ENCODE results near the gene FAM20A. TPM values are rescaled to one million over a fixed set of nuclear protein-coding genes. Genes with fewer than 3 reads are reported as not detected.

FAM20A gene
- total and polyA plus RNA-seq, 2 of the 8 experiments (the other 6 are each of a cell fraction or from before 2014, with no cell fraction given), result 3.6 to 11.9 TPM

GRCh38 chr17:68501074-68501473 is 100.1 kb downstream of the FAM20A start:
- Histone ChIP-seq H4K5ac (ENCODE audit: insufficient read length, low read depth, low read length) (no peak overlapping the region), H3K79me2 (ENCODE audit: control insufficient read depth in 1 of 2, insufficient read depth in 2 of 2, low read length in 2 of 2) (no peaks in the 10 kb centered on the region), H4K8ac (ENCODE audit: extremely low read depth, insufficient read depth, low read length) (no peak overlapping the region), H3K9ac (replicated peaks in 1 of 4; ENCODE audit: extremely low read depth in 1 of 4, low read depth in 3 of 4, low read length in 3 of 4) (no peak overlapping the region), H4K20me1 (replicated peaks in 1 of 2; ENCODE audit: control insufficient read depth in 1 of 2, insufficient read depth in 2 of 2, low read length in 2 of 2) (no peaks in the 10 kb centered on the region), H2AFZ (ENCODE audit: low read length) (no peak overlapping the region), H3K23me2 (ENCODE audit: low read depth, low read length) (no peaks in the 10 kb centered on the region), H3K4me1 (replicated peaks in 1 of 4; ENCODE audit: control insufficient read depth in 3 of 4, insufficient read depth in 4 of 4, low read length in 3 of 4) (no peaks in the 10 kb centered on the region), H4K91ac (replicated peaks; ENCODE audit: insufficient read length, low read length) (no peak overlapping the region), H3K56ac (replicated peaks; ENCODE audit: insufficient read length, low read depth, low read length) (no peak overlapping the region), H3K79me1 (ENCODE audit: low read depth, low read length) (no peaks in the 10 kb centered on the region), H3K4ac (replicated peaks; ENCODE audit: insufficient read length, low read depth, low read length) (no peak overlapping the region), H3K27ac (ENCODE audit: low read depth, low read length) (no peak overlapping the region), H3K4me2 (ENCODE audit: insufficient read depth in 1 of 2, low read depth in 2 of 2, low read length in 2 of 2) (no peak overlapping the region), H3K27me3 (replicated peaks in 1 of 4; ENCODE audit: control insufficient read depth in 3 of 4, extremely low read depth in 1 of 4, insufficient read depth in 3 of 4, low read length in 3 of 4) (no peaks in the 10 kb centered on the region), H3K36me3 (ENCODE audit: control insufficient read depth in 2 of 4, insufficient read depth in 4 of 4, low read length in 3 of 4) (no peaks in the 10 kb centered on the region), H2BK12ac (ENCODE audit: low read depth, low read length) (no peak overlapping the region), H2AK5ac (ENCODE audit: low read depth, low read length) (no peak overlapping the region), H3K23ac (ENCODE audit: insufficient read length) (no peak overlapping the region), H2BK120ac (replicated peaks; ENCODE audit: low read depth, low read length) (no peak overlapping the region), H3K18ac (ENCODE audit: extremely low read depth, low read length) (no peak overlapping the region), H2BK5ac (ENCODE audit: low read depth, low read length) (no peak overlapping the region), H3K14ac (ENCODE audit: insufficient read length) (no peak overlapping the region), H2BK15ac (ENCODE audit: low read length) (no peak overlapping the region), H2BK20ac (ENCODE audit: low read length) (no peak overlapping the region), H3K9me3 (ENCODE audit: insufficient read depth in 2 of 2, low read depth in 1 of 2, low read length in 1 of 2) (peaks cover 0 to 4% of the 10 kb centered on the region in 2 experiments; a peak in 1 of 4 replicates), H3K4me3 (ENCODE audit: extremely low read depth in 1 of 4, insufficient read depth in 2 of 4, low read depth in 3 of 4, low read length in 4 of 4) (no peak overlapping the region)
- DNase-seq (ENCODE audit: low read depth in 1 of 2, low spot score in 2 of 2), result no peak
- no peak for FAIRE-seq
- ChIA-PET POLR2A (ENCODE audit: partially characterized antibody) (interaction anchor here (1.0 to 1.2 kb wide), 2 partner anchors 12 to 39 kb away, joined by 3 to 5 read pairs; no protein-coding TSS in a partner anchor), CTCF (ENCODE audit: partially characterized antibody) (interaction anchor here (0.6 to 1.3 kb wide), 3 partner anchors 33 to 712 kb away, joined by 3 to 4 read pairs (median 3); no protein-coding TSS in a partner anchor)
- WGBS, 2 experiments (ENCODE audit: extremely low coverage in 1 of 2, insufficient coverage in 1 of 2, insufficient read length in 1 of 2, insufficient replicate concordance in 2 of 2, low coverage in 1 of 2, low lambda C conversion rate in 2 of 2, missing lambda C conversion rate in 1 of 2), result 93% methylated on average over 3 of the region's 3 CpGs; no CpG with 5 or more reads in 1 of the 2 experiments
- TF ChIP-seq ASH2L (IDR thresholded peaks at IDR 0.05; ENCODE audit: low read length) (no peak), SP4 (IDR thresholded peaks at IDR 0.05; ENCODE audit: low read length) (no peak), BCL11A (IDR thresholded peaks at IDR 0.05; ENCODE audit: low read depth in 2 of 2, low read length in 2 of 2) (no peak), SIX5 (IDR thresholded peaks at IDR 0.05; ENCODE audit: low read depth, low read length) (no peak), SIN3A (conservative IDR thresholded peaks at IDR 0.05 in 1 of 2, IDR thresholded peaks at IDR 0.05 in 1 of 2; ENCODE audit: low read depth in 1 of 2, low read length in 2 of 2) (no peak), GABPA (IDR thresholded peaks at IDR 0.05; ENCODE audit: borderline replicate concordance, insufficient read depth, low read length) (no peak), NRF1 (IDR thresholded peaks at IDR 0.05; ENCODE audit: low read depth, low read length) (no peak), MAFK (IDR thresholded peaks at IDR 0.05; ENCODE audit: low read depth, low read length) (no peak), JUN (IDR thresholded peaks at IDR 0.05; ENCODE audit: low read depth, low read length) (no peak), TEAD4 (IDR thresholded peaks at IDR 0.05; ENCODE audit: low read depth, low read length) (no peak), JUND (IDR thresholded peaks at IDR 0.05; ENCODE audit: low read length) (no peak), TBP (IDR thresholded peaks at IDR 0.05; ENCODE audit: low read depth, low read length) (no peak), CEBPB (IDR thresholded peaks at IDR 0.05; ENCODE audit: low read depth, low read length) (no peak), FOSL1 (IDR thresholded peaks at IDR 0.05; ENCODE audit: insufficient read depth, low read depth, low read length) (no peak), CBX5 (IDR thresholded peaks at IDR 0.05; ENCODE audit: low read depth, low read length) (no peak), ZNF274 (IDR thresholded peaks at IDR 0.05; ENCODE audit: borderline replicate concordance, extremely low read depth, low read length) (no peak)
